Muscle layer of colon (tissue), 2 donors: Measurements from ENCODE around the gene VSIG4.

Experiments
- H3K27ac ChIP-seq: one replicate; pipeline ENCODE4 v1.7.0; 2013; ENCODE audit warnings: low read depth, mild to moderate bottlenecking, low read length, moderate library complexity
- H3K27me3 ChIP-seq, 2 donors: one replicate each; pipeline ENCODE4 v1.7.0; 2013; ENCODE audit warnings: low read length in 2 of 2, mild to moderate bottlenecking in 2 of 2; ENCODE audit not compliant: insufficient read depth in 2 of 2, control insufficient read depth in 1 of 2
- H3K36me3 ChIP-seq: one replicate; pipeline ENCODE4 v1.7.0; 2013; ENCODE audit warnings: mild to moderate bottlenecking, low read length; ENCODE audit not compliant: insufficient read depth
- H3K4me1 ChIP-seq: one replicate; pipeline ENCODE4 v1.7.0; 2013; ENCODE audit warnings: mild to moderate bottlenecking, low read length; ENCODE audit not compliant: insufficient read depth
- H3K4me3 ChIP-seq, 2 donors: one replicate each; pipeline ENCODE4 v1.7.0; 2013; ENCODE audit warnings: low read length in 2 of 2, low read depth in 1 of 2, mild to moderate bottlenecking in 1 of 2, moderate library complexity in 1 of 2
- H3K9ac ChIP-seq: one replicate; pipeline ENCODE4 v1.7.0; 2013; ENCODE audit warnings: low read length
- H3K9me3 ChIP-seq: one replicate; pipeline ENCODE4 v1.7.0; 2013; ENCODE audit warnings: mild to moderate bottlenecking, low read length
- donor health status: abdominal sarcoma.
- donor health status: Adenocarcinoma of cecum.

VSIG4 gene

DNA sequence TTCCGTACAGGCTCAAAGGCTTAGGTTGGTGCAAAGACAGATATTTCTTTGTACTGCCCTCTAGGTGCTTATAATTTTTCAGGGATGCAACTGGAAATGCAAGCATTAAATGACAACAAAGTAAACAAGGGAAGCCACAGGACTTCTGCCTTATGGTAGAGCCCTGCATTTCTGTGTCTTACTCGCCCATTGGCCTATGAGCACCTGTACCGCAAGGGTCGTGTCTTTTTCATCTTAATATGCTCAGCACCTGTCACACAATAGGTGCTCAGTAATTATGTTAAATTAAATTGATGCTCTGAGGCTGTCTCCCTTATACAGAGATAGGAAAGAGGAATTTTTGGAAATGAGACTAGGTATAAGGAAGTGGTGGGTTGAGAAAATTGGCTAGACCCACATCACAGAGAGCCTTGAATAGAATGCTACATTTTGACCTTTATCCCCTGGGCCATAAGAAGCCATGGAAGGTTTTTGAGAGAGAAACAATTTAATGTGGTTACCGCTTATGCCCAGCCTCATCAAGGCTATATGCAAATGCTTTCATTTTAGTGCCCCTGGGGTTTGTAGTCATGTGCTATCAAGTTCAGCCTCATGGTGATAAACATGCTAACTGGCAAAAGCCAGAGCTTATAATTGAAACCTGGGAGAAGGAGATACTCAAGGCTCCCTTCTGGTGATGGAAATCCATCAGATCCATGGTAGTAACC lies 16.3 kb downstream of the VSIG4 start:
- no peaks in the 10 kb centered on the region for H3K4me1 ChIP-seq
- H3K9ac ChIP-seq, result no peak overlapping the region
- peaks cover 4 to 5% of the 10 kb centered on the region in 2 donors for H3K27me3 ChIP-seq
- H3K4me3 ChIP-seq, result no peak overlapping the region
- no peaks in the 10 kb centered on the region for H3K9me3 ChIP-seq
- H3K36me3 ChIP-seq, result no peaks in the 10 kb centered on the region
- H3K27ac ChIP-seq, result no peak overlapping the region

- Histone ChIP-seq H3K36me3 (no peaks in the 10 kb centered on the region), H3K27me3 (peaks cover 4 to 5% of the 10 kb centered on the region in 2 donors), H3K4me1 (no peaks in the 10 kb centered on the region), H3K9me3 (no peaks in the 10 kb centered on the region), H3K4me3 (no peak overlapping the region), H3K27ac (no peak overlapping the region), H3K9ac (no peak overlapping the region)
These were observed 17.1 kb downstream of the VSIG4 start for GRCh38 chrX:66022632-66023384.

- Histone ChIP-seq H3K4me1 (no peaks in the 10 kb centered on the region), H3K36me3 (no peaks in the 10 kb centered on the region), H3K9me3 (no peaks in the 10 kb centered on the region), H3K27me3 (peaks cover 4 to 5% of the 10 kb centered on the region in 2 donors), H3K4me3 (no peak overlapping the region), H3K9ac (no peak overlapping the region), H3K27ac (no peak overlapping the region)
These were observed 17.9 kb downstream of the VSIG4 start for GRCh38 chrX:66021765-66022631.

GRCh38 chrX:66021401-66021764 lies 18.5 kb downstream of the VSIG4 start:
- no peak overlapping the region for H3K27ac ChIP-seq

DNA sequence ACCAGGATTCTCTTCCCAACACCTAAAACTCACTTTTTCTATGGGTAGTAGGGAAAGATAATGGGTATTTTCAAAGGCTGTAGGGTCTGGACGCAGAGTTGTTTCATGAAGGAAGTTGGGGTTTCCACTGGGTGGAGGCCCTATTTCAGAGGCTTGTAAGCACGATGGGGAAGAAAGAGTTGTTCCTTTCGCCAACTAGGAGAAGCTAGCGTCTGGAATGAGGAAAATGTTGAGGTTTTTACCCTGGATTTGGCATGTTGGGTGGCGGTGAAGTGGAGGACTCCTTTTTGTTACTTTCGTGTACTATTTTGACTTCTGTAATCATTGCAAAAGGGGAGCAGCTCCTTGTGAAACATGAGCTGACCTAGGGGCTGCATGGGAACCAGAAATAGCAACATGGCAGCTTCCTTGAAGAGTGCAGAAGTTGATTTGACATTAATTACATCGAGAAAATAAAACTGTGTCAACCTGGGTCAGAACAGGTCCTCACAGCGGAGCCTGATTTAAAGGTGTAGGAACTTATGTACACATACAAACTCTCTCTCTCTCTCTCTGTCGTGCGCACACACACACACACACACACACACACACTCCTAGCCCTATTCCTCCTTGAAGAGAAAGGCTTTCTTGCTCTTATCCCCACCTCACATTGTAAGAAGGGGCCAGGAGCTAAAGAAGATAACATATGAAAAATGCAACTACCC lies 19.1 kb downstream of the VSIG4 start:
- Histone ChIP-seq H3K9me3 (no peaks in the 10 kb centered on the region), H3K4me1 (no peaks in the 10 kb centered on the region), H3K4me3 (no peak overlapping the region), H3K36me3 (no peaks in the 10 kb centered on the region), H3K27ac (no peak overlapping the region), H3K27me3 (peaks cover 4 to 5% of the 10 kb centered on the region in 2 donors), H3K9ac (no peak overlapping the region)

More at GRCh38 chrX:66021401-66021764, 18.5 kb downstream of the VSIG4 start:
- H3K27me3 ChIP-seq, result peaks cover 4 to 5% of the 10 kb centered on the region in 2 donors
- H3K4me1 ChIP-seq, result no peaks in the 10 kb centered on the region
- H3K9me3 ChIP-seq, result no peaks in the 10 kb centered on the region
- no peak overlapping the region for H3K4me3 ChIP-seq
- H3K36me3 ChIP-seq, result no peaks in the 10 kb centered on the region
- no peak overlapping the region for H3K9ac ChIP-seq

DNA sequence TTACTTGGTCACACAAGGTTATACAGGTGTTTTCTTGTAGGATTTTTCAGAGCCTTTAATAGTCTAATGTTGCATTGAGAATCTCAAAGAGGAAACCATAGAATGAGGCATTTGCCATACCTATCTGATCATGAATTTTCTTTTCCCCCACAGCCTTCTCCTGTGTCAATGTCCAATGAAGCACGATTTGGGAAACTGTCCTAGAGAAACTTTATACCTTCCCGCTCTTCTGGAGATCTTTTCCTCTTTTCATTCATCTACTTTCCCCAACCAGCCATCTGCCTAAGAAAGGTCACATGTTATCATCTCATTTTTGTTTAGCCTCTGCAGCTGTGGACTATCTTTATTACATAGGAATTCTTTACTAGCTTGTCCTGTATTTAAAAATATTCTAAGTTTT lies 19.9 kb downstream of the VSIG4 start:
- Histone ChIP-seq H3K9ac (no peak overlapping the region), H3K4me1 (no peaks in the 10 kb centered on the region)

DNA sequence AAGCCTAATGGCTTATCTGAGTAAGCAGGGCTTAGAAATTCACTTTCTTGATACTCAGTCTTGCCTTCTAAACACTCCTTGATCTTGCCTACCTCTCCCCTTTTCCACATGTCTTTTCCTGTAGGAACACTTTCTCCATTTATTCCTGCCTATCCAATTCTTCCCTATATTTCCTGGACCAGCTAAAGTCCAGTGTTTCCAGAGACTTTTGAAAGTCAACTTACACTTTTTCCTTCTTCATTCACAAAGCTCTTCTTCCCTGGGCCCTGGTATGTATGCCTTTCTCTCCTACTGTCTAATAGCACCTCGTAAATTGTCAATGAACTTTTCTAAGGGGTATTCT lies 20.6 kb downstream of the VSIG4 start:
- H3K27me3 ChIP-seq, result peaks cover 4 to 5% of the 10 kb centered on the region in 2 donors
- no peaks in the 10 kb centered on the region for H3K4me1 ChIP-seq
- H3K9ac ChIP-seq, result no peak overlapping the region
- H3K4me3 ChIP-seq, result no peak overlapping the region
- H3K27ac ChIP-seq, result no peak overlapping the region
- H3K36me3 ChIP-seq, result no peaks in the 10 kb centered on the region
- H3K9me3 ChIP-seq, result no peaks in the 10 kb centered on the region

More for the DNA sequence above, 19.9 kb downstream of the VSIG4 start:
- no peaks in the 10 kb centered on the region for H3K9me3 ChIP-seq
- H3K36me3 ChIP-seq, result no peaks in the 10 kb centered on the region
- no peak overlapping the region for H3K27ac ChIP-seq
- H3K4me3 ChIP-seq, result no peak overlapping the region
- H3K27me3 ChIP-seq, result peaks cover 4 to 5% of the 10 kb centered on the region in 2 donors

DNA sequence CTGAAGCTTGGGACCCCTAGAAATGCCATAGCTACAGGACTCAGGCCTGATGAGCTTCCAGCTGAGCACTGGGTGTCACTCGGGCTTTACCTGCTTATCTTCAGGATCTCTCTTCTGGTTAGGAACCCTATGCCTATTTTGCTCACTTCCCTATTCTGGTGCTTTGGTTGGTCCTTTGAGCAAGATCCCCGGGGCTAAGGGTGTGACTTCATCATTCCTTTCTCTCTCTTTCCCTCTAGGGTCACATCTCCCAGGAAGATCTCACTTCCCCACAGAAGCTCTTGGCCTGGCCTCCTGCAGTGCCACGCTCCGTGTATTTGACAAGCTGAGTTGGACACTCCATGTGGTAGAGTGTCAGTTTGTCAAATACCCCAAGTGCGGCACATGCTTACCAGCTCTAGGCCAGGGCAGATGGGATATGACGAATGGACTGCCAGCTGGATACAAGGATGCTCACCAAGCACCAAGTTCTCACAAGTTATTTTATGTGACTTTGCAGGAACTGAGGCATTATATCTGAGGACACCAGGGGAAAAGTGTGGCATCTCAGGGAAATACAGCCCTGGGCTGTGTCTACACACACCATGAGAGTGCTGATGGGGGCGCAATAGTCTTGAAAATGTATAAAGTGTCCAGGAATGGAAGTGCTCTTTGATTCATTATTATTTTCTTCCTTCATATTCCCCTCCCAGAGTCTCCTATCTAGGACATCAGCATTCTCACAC lies 21.1 kb downstream of the VSIG4 start:
- Histone ChIP-seq H3K9me3 (no peaks in the 10 kb centered on the region), H3K9ac (no peak overlapping the region), H3K4me1 (no peaks in the 10 kb centered on the region), H3K27me3 (peaks cover 4 to 5% of the 10 kb centered on the region in 2 donors), H3K4me3 (no peak overlapping the region), H3K27ac (no peak overlapping the region), H3K36me3 (no peaks in the 10 kb centered on the region)

DNA sequence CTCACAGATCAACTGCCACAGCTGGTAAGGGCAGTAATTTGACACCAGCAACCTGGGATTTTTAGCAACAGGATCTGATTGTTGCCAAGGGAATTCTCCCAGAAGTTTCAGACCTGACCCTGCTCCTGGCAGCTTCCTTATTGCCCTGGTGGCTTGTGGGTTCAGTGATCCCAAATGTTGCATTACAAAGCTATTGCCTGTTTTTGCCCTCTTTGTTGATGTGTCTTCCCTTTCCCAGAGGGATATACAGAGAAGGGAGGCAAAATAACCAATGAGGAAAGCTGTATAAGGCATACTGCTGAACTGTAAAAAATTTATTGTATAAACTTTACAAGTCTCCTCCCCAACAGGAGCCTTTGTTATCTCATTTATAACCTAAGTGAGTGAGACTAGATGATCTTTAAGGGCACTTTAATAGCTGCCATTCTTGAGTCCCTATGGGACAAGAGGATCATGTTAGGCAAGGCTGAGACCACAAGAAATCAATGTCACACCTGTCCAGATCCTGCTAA lies 22.2 kb downstream of the VSIG4 start:
- H3K9ac ChIP-seq, result no peak overlapping the region
- H3K36me3 ChIP-seq, result no peaks in the 10 kb centered on the region
- no peak overlapping the region for H3K27ac ChIP-seq
- peaks cover 4 to 5% of the 10 kb centered on the region in 2 donors for H3K27me3 ChIP-seq
- no peaks in the 10 kb centered on the region for H3K9me3 ChIP-seq
- no peaks in the 10 kb centered on the region for H3K4me1 ChIP-seq
- no peak overlapping the region for H3K4me3 ChIP-seq

- Histone ChIP-seq H3K9ac (no peak overlapping the region), H3K4me1 (no peaks in the 10 kb centered on the region), H3K4me3 (no peak overlapping the region), H3K27me3 (peaks cover 0 to 4% of the 10 kb centered on the region in 2 donors), H3K9me3 (no peaks in the 10 kb centered on the region), H3K36me3 (no peaks in the 10 kb centered on the region), H3K27ac (no peak overlapping the region)
These were observed 22.8 kb downstream of the VSIG4 start for GRCh38 chrX:66016905-66017658.
